ENCODE measurements around the gene PRKAR2B.

The PRKAR2B gene

DNA sequence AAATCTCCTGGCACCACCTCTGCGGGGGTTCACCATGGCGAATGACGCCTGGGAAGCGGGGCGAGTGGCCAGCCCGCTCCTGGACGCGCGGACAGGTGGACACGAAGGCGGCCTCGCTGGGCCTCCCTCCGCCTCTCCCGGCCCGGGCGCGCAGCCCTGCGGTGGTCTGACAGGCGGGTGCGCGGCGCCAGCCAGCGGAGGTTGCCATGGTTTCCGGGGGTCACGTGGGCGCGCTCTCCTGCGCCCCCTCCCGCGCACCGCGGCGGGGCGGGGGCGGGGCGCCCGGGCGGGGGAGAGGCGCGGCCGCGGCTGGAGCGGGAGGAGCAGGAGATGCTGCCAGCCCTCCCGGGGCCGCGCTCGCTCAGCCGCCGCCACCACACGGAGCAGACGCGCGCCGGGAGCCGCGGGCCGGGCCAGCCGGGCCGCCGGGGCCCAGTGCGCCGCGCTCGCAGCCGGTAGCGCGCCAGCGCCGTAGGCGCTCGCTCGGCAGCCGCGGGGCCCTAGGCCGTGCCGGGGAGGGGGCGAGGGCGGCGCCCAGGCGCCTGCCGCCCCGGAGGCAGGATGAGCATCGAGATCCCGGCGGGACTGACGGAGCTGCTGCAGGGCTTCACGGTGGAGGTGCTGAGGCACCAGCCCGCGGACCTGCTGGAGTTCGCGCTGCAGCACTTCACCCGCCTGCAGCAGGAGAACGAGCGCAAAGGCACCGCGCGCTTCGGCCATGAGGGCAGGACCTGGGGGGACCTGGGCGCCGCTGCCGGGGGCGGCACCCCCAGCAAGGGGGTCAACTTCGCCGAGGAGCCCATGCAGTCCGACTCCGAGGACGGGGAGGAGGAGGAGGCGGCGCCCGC, at the start of gene PRKAR2B:
Gene PRKAR2B (plus strand): TSS at position 359 of the 848 bp plus-strand sequence. CDS start 203 bp downstream, at position 562.
- DNase-seq, result peak; percentile 63

GRCh38 chr7:106994833-106995232, 49.7 kb upstream of the PRKAR2B start:
- no peak for DNase-seq

GRCh38 chr7:106997487-106998271, 46.8 kb upstream of the PRKAR2B start:
- no peak for DNase-seq

DNA sequence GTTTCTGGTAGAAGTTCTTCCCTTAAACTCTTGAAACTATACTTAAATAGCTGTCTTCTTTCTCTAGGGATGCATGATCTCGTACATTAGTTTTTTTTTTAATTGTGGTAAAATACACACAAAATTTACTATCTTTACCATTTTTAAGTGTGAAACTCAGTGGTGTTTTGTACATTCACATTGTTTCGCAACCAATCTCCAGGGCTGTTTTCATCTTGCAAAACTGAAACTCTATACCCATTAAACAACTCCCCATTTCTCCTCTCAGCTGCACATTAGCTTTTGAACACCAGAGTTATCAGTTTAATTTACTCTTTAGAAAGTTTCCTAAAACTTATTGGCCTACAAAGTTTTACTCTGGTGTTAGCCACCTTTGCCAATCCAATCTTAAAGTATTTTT, 45.5 kb upstream of the PRKAR2B start:
- DNase-seq, result no peak

- DNase-seq, result no peak
Observed at GRCh38 chr7:107001490-107001889, 43.0 kb upstream of the PRKAR2B start.

- no peak for DNase-seq
Observed at GRCh38 chr7:107002126-107002525, 42.4 kb upstream of the PRKAR2B start.

GRCh38 chr7:107002529-107002998, 41.9 kb upstream of the PRKAR2B start:
- DNase-seq, result no peak

DNA sequence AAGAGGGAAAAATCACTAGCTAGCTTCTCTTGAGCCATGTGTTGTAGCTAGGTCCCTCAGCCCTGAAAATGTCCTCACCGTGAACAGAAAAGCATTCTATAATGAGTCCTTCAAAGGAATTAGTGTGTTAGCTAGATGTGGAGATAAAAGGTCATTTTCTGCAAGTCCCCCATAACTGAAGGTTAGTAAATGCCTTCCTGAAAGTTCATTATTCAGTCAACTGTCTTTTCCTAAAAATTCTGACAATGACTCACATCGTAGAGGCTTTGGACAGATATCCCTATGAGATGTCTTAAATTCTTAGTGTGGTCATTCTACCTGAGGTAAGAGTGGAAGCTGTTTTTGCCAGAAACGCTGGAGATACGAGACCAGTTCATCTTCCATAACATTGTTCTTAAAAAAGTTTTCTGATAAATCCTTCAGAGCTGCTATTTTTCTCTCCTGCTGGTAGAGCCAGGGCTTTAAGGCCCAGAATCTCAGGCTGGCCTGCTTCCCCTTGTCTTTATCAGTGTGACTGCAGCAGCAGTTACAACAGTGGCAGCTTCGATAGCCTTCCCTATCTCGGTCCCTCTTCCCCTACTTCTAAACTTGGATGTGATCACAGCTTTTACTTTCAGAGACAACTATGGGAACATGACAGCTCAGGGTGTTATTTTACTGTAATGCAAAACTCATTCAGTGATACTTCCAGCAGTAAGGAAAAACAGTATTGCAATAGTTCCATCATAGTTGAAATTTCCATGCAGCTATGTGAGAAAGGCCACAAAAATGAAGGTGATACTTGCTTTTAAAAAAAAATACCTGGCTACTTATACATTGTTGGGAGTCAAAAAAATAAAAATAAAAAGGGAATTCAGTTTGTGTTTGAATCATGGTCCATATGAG, 37.3 kb upstream of the PRKAR2B start:
- no peak for DNase-seq

DNA sequence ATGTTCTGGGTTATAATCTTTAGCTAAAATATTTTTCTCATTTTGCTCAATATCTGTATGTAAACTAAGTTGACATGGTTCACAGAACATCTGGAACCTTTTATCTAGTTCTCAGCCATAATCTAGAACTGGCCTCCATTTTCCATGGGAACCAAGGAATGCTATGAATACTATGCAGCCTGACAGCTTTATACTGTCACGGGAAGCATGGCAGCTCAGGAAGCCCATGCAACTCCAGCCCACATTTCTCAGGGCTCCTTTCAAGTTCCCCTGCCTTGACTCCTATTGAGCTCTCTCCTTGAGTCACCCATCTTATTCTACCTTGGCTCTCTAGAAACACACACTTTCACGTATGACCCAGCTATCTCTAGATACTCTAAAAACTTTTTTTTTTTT, 36.6 kb upstream of the PRKAR2B start:
- no peak for DNase-seq

DNA sequence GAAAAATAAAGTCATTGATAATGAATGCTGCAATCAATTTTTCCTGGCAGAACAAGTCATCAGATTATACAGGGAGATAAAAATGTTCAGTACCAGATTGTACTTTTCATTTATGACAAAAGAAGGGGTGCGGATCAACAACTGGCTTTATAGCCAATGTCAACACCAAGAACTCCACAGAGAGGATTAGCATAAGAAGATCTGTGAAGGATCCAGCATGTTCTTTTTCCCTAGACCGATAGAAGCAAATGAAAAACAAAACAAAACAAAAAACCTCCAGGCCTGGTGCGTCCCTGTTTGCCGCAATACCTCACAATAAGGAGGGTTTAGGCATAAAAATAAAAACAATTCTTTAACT, 34.7 kb upstream of the PRKAR2B start:
- peak; percentile 12 for DNase-seq

GRCh38 chr7:107012691-107013090, 31.8 kb upstream of the PRKAR2B start:
- DNase-seq, result no peak

- no peak for DNase-seq
Observed at GRCh38 chr7:107014387-107015023, 30.0 kb upstream of the PRKAR2B start.

- DNase-seq, result no peak
Observed at GRCh38 chr7:107016312-107016711, 28.2 kb upstream of the PRKAR2B start.

GRCh38 chr7:107017965-107018719, 26.4 kb upstream of the PRKAR2B start:
- DNase-seq, result no peak

DNA sequence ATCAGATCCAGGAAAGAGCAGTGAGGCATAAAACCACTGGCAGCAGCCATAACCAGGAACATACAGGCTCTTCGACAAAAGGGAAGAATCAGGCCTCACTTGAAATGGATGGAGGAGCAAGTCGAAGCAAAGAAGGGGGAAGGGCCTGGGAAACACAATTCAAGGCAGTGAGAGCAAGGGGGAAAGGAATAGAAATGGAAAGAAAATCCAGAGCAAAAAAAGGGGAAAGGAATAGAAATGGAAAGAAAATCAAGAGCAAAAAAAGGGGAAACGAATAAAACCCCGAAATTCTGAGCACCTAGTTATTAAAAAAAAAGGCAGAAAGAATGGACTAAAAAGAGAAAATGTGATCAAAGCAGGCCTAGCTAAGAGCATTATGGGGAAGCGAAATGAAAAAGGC, 24.1 kb upstream of the PRKAR2B start:
- no peak for DNase-seq

DNA sequence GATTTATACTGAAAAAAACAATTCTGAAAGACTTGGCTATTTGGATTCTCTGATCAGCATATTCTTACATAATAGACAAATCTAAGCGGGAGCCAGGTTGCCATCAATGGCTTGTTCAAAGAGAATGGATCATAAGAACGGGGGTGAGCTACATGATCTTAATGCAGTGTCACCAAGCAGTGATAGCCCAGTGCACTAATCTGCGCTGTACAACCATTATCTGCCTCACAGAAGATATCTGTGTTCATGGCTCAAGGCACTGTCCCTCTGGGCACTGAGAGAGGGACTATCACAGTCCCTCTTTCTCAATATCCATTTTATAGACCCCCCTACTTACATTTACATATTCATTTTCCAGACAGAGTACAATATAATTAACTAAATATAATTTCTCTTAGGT, 22.9 kb upstream of the PRKAR2B start:
- DNase-seq, result no peak

DNA sequence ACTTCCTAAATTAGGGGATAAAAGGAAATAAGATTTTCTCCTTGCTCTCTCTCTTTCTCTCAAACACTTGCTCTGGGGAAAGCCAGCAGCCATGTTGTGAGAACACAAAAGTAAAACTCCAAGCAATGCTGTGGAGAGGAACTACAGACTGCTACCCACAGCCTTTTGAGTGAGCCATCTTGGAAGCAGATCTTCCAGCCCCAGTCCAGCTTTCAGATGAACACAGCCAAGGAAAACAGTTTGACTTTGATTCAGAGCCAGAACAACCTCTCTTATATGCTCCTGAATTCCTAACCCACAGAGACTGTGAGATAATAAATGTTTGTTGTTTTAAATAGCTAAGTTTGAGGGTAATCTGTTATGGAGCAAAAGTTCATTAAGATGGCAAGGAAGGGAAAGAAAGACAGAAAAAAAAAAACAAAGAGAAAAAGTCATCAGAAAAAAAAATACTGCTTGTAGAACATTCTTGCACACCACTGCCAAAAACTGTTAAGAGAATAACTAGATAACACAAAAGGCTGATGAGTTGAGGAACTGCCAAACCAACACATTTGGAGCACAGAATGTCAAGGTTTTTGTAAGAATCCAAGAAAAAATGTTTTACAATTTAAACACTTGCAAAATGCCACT, 20.9 kb upstream of the PRKAR2B start:
- DNase-seq, result no peak

DNA sequence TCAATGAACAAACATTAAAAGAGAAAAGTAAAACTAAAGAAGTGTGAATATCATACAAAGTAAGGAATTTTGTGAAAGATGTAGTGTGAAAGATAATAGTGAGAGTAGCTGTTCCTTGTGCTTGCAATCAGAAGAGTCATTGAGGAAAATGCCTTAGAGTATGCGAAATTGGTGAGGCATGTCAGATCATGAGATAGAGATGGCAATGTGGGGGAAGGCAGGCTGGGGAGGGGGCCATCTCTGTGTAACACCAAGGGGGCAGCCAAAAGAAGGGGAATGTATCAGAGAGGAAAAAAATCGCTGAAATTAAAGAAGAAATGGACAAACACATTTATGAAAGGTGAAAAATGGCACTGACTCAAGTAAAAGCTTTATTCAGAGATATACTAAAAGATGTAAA, 19.6 kb upstream of the PRKAR2B start:
- DNase-seq, result no peak

DNA sequence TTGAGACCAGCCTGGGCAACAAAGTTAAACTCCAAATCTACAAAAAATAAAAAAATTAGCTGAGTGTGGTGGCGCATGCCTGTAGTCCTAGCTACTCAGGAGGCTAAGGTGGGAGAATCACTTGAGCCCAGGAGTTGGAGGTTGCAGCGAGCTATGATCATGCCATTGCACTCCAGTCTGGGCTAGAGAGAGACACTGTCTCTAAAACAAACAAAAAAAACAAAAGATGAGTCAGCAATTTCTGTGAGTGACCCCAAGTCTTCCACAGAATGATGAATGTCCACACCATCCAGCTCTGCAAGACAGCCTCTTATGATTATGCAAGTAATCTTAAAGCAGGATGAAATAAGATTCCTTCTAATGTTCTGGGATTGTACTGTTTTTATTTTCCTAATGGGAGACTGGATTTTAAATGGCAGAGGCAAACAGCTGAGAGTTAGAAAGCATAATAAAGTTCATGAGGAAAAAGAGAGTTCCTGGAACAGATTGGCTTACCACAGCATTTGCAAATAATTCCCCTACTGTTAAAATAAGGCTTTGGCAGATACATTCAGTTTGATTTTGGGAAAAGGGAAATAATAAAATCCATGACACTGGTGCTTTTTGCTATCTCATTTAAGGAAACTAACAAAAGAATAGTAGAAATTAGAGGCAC, 18.9 kb upstream of the PRKAR2B start:
- DNase-seq, result no peak

DNA sequence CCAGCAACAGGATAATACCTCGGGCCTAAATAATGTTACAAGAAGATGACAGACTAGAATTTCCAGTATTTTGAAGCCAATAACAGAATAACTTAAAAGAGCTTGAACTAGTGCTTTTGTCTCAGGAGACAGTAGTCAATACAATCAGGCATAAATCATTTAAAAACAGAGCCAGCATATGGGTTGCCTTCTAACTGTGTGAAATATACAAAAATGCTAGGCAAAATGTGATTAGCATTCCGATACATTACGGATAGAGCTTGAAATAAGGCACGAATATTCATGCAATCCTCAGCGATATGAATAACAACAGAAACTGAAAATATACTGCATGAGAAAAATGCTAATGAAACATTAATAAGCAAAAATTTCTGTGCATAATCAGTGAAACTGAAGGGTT, 18.3 kb upstream of the PRKAR2B start:
- DNase-seq, result no peak

DNA sequence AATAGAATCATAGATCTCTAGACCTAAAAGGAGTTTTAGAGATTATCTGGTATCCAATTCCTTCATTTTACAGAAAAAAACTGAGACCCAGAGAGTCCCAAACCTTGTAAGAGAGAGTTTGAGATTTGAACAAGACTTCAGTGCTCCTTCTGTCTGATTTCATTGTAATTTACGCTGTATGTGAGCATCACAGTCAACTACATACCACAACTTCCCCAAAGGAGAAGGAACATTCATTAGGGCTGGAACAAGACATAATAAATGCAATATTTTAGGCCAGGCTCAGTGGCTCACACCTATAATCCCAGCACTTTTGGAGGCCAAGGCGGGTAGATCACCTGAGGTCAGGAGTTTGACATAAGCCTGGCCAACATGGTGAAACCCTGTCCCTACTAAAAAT, 17.3 kb upstream of the PRKAR2B start:
- DNase-seq, result no peak

Data from NCI-H82 (cell line).